ENCODE results near the gene PYGB.
A peak's percentile ranks its signal among the peaks of the same experiment; 100 is the strongest.

Gene PYGB

GRCh38 chr20:25271486-25272222 lies 23.8 kb downstream of the PYGB start:
- no peak for DNase-seq

GRCh38 chr20:25272223-25273000 lies 24.5 kb downstream of the PYGB start:
- DNase-seq: no peak

DNA sequence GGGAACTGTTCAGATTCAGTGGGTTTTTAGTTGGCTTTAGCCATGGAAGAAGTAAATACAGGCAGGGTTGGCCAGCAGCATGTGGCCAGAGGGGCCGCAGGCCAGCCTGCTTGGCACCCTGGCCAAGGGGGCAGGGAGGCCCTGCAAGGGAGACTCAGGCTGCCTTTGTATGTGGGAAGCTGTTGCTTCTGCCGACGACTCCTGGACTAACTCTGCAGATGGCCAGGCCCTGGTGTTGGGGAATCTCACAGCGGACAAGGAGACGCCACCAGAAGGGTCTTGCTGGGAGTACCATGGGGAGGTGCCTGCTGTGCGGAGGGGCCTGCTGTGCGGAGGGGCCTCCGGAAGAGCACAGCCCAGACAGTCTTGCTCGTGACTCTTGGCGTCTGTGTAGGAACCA lies 25.2 kb downstream of the PYGB start:
- no peak for DNase-seq

DNA sequence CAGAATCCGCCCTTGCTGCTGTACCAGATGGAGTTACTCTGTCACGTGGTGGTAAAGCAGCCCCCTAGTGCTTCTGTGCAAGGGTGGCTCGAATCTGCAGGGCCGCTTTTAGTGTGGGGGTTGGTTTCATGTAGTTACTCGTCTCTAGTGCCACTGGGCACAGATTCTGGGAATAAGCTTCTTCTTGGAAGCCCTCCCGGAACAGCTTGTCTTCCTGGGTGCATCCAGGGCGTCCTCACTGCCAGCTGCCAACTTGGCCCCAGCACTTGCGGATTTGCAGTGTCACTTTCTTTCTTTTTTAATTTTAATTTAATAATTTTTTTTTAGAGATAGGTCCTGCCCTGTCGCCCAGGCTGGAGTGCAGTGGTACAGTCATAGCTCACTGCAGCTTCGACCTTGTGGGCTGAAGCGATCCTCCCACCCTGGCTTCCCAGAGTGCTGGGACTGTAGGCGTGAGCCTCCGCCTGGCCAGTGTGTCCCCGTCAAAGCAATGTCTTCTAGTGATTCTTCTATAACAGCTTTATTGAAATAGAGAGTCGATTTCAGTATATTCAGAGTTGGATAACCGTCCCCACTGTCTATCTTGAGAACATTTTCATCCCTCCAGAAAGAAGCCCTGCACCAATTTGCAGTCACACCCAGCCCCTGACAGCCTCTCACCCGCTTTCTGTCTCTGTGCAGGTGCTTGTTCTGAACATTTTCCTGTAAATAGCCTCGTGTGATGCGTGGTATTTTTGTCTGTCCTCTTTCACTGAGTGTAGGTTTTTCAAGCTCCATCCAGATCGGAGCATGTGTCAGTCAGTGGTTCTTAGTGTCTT lies 25.9 kb downstream of the PYGB start:
- DNase-seq: no peak

GRCh38 chr20:25274481-25274880 lies 26.6 kb downstream of the PYGB start:
- DNase-seq: no peak

- DNase-seq: no peak
These were observed 27.3 kb downstream of the PYGB start for GRCh38 chr20:25274891-25275812.

DNA sequence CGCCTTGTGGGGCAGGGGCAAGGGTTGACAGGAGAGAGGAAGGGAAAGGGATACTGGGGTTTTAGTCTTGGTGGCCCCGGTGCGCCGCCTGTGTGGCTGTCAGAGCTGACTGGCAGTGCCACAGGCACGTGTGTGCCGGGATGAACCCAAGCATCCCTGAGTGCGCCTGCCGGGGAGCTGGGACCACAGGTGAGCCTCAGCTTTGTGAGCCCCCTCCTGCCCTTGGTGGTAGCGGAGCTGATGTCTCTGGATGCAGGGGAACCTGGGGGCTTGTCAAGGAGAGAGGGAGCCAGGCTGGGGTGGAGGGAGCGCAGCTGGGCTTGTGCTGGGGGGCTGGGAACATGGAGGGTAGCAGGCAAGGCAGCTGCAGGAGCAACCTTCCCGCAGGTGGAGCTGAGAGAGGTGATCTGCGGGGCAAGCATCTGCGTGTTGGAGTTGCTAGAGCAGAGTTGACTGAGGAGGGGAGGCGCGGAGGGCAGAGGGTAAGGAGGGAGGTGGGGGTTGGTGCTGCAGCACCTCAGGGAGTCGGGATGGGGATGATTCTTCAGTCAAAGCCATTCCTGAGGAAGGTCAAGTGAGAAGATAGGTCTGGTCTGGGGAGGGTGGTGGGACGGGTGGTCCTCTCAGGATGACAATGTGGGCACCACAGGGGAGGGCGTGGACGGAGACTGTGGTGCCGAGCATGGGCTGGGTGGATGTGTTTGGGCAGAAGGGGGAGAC lies 28.1 kb downstream of the PYGB start:
- DNase-seq: no peak

- no peak for DNase-seq
These were observed 28.7 kb downstream of the PYGB start for GRCh38 chr20:25276533-25277050.

DNA sequence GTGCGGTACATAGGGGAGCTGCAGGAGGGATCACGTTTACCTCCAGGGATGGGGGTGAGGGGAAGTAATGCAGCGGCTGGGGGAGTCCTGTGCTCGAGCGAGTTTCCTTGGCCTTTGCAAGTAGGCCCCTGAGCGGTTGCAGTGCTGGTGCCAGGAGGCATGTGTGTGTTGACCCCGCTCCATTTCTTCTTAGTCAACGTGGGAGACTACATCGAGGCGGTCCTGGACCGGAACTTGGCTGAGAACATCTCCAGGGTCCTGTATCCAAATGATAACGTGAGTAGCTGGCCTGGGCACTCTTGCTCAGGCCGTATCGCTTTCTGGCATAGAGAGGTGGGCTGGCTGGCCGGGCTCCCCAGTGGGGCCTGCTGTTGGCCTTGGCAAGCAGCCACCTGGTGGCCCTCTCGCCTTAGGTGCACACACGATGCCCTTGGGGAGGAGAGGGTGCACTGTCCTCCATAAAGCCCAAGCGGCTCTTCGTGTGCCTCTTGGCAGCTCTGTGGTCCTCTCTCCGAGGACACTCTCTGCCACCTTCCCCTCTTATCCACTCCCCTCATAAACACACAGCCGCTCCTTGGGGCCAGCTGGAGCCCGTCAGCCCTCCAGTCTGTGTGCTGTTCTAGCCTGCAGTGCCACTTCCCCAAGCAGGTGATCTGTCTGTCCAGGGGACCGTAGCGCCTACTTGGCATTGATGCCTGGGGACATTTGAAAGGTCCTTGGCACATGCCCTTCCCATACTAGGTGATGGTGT lies 29.3 kb downstream of the PYGB start:
- DNase-seq: peak; percentile 53

- no peak for DNase-seq
These were observed 30.1 kb downstream of the PYGB start for GRCh38 chr20:25277941-25278521.

DNA sequence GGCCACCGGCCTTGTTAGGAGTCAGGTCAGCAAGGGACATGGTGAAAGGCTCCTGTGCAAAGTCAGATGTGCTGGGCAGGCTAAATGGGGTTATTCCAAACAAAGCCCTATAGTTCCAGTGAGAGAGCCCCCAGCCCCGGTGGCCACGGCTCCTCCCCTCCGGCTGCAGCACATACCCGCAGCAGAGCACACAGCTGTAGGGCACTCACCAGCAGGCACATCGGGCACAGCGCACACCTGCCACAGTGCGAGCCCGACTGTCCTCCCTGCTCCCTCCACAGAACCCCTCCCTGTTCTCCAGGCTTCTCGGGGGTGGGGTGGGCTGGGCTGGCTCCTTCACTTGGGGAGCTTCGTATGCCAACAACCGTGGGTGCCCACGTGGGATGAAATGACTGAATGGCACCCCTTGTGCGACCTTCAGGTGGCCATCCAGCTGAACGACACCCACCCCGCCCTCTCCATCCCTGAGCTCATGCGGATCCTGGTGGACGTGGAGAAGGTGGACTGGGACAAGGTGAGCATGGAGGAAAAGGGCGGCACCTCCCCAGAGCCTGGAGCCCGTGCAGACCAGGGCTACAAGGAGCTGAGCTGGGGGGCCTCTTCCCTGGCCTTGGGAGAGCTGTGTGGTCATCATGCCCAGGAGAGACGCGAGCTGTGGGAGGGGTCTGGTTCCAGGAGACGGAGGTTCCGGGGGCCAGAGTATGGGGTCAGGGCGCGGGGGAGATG lies 30.9 kb downstream of the PYGB start:
- no peak for DNase-seq

- no peak for DNase-seq
These were observed 31.5 kb downstream of the PYGB start for GRCh38 chr20:25279403-25279802.

- peak; percentile 81 for DNase-seq
These were observed 32.2 kb downstream of the PYGB start for GRCh38 chr20:25280051-25280573.

GRCh38 chr20:25280574-25281535 lies 33.0 kb downstream of the PYGB start:
- no peak for DNase-seq

GRCh38 chr20:25281541-25281991 lies 33.7 kb downstream of the PYGB start:
- peak; percentile 63 for DNase-seq

GRCh38 chr20:25282034-25282781 lies 34.3 kb downstream of the PYGB start:
- peak; percentile 4 for DNase-seq

- no peak for DNase-seq
These were observed 34.9 kb downstream of the PYGB start for GRCh38 chr20:25282796-25283195.

Measured in DMS79 treated with DMSO at 0.1 percent for 48 hours (cell line).